GM12878 (cell line): Measurements from ENCODE around the gene PROZ. TPM values are rescaled to one million over a fixed set of nuclear protein-coding genes. Genes with fewer than 3 reads are reported as not detected.

ENCODE experiments used
- ATAC-seq: fragments of 200-7000 bp; cut with Tn5 transposase; 3 replicates; pipeline ENCODE4 v1.9.1; 2020; ENCODE audit warnings: mild to moderate bottlenecking, moderate library complexity
- BruUV-seq: library from RNA; stranded (reverse); fragments of 400-500 nt; replicated peaks from 2 replicates; lab custom pipeline; 2021; lab: Mats Ljungman, UMichigan
- CTCF ChIA-PET: fragments of 300-600 bp; sonication (Branson Sonifier 250); formaldehyde crosslinking; extraction: SDS; loops from one replicate; lab custom pipeline; 2021; ENCODE audit warnings: inconsistent platforms; lab: Yijun Ruan, JAX
- POLR2A ChIA-PET: fragments of 350-600 bp; formaldehyde crosslinking; extraction: SDS; loops from one replicate; lab custom pipeline; 2021; ENCODE audit warnings: inconsistent platforms; lab: Charles Lee
- RAD21 ChIA-PET: fragments of 300-600 bp; sonication (Branson Sonifier 250); formaldehyde crosslinking; loops from one replicate; lab custom pipeline; 2023; ENCODE audit warnings: antibody characterized with exemption; ENCODE audit not compliant: unreplicated experiment; lab: Charles Lee
- SMC1A ChIA-PET: fragments of 300-600 bp; sonication (Branson Sonifier 250); formaldehyde crosslinking; loops from one replicate; lab custom pipeline; 2023; ENCODE audit not compliant: unreplicated experiment, uncharacterized antibody; lab: Charles Lee
- DNase-seq: peaks from one replicate; pipeline ENCODE4 v3.0.0-alpha.2; 2011; ENCODE audit warnings: low read depth, low spot score
- FAIRE-seq: peaks from 3 replicates; lab custom pipeline; 2011; peaks lifted over from hg19 to GRCh38; lab: Jason Lieb, UNC
- H2AFZ ChIP-seq: 2 replicates; pipeline ENCODE4 v1.6.0; 2011; ENCODE audit warnings: low read depth, low read length, control low read depth; ENCODE audit not compliant: control insufficient read depth
- H3K27ac ChIP-seq: 2 replicates; pipeline ENCODE4 v1.5.1; 2011; ENCODE audit warnings: control low read depth; ENCODE audit not compliant: control insufficient read depth, insufficient read depth
- H3K27me3 ChIP-seq, 2 experiments: replicated peaks in 1 of 2; 2 replicates each; pipeline versions ENCODE4 v1.6.0 to v1.6.1; 2011; ENCODE audit warnings: low read length in 1 of 2; ENCODE audit not compliant: control insufficient read depth in 2 of 2, insufficient read depth in 2 of 2
- H3K36me3 ChIP-seq, 2 experiments: 2 replicates each; pipeline ENCODE4 v1.5.1; 2011; ENCODE audit warnings: low read length in 1 of 2; ENCODE audit not compliant: control insufficient read depth in 2 of 2, insufficient read depth in 2 of 2
- H3K4me1 ChIP-seq: 2 replicates; pipeline ENCODE4 v1.6.1; 2011; ENCODE audit warnings: mild to moderate bottlenecking, low read length, moderate library complexity, mixed read lengths; ENCODE audit not compliant: control insufficient read depth, insufficient read depth
- H3K4me2 ChIP-seq: 2 replicates; pipeline ENCODE4 v1.6.0; 2011; ENCODE audit warnings: control low read depth; ENCODE audit not compliant: control insufficient read depth, insufficient read depth
- H3K4me3 ChIP-seq: fragments of 200-600 bp; sonication (generic); 2 replicates; pipeline ENCODE4 v1.5.1; 2016
- H3K79me2 ChIP-seq: 2 replicates; pipeline ENCODE4 v1.6.0; 2011; ENCODE audit warnings: low read length; ENCODE audit not compliant: control insufficient read depth, insufficient read depth
- H3K9ac ChIP-seq: 2 replicates; pipeline ENCODE4 v1.8.0; 2011; ENCODE audit warnings: low read length, control low read depth, mixed read lengths; ENCODE audit not compliant: control insufficient read depth, insufficient read depth
- H3K9me3 ChIP-seq: replicated peaks from 3 replicates; pipeline ENCODE4 v1.5.1; 2011; ENCODE audit warnings: mild to moderate bottlenecking, low read length; ENCODE audit not compliant: control insufficient read depth, insufficient read depth
- H4K20me1 ChIP-seq: 2 replicates; pipeline ENCODE4 v1.6.0; 2011; ENCODE audit not compliant: control insufficient read depth, insufficient read depth
- CHD1 ChIP-seq: IDR thresholded peaks from 2 replicates; pipeline ENCODE4 v1.6.1; 2012; ENCODE audit warnings: low read depth, low read length, improper control_type of control experiment
- GATAD2B ChIP-seq: fragments of 450-650 bp; conservative IDR thresholded peaks from 2 replicates; pipeline ENCODE4 v1.6.1; 2017; ENCODE audit warnings: low read depth, mild to moderate bottlenecking, moderate library complexity
- HDAC6 ChIP-seq: fragments of 200-600 bp; sonication (generic); IDR thresholded peaks from one replicate; pipeline ENCODE4 v1.8.0; 2017; ENCODE audit warnings: antibody characterized with exemption; ENCODE audit not compliant: unreplicated experiment
- JUND ChIP-seq: IDR thresholded peaks from 2 replicates; pipeline ENCODE4 v1.6.1; 2012; ENCODE audit warnings: low read depth, mild to moderate bottlenecking, low read length, improper control_type of control experiment, moderate library complexity
- NRF1 ChIP-seq: conservative IDR thresholded peaks from 2 replicates; pipeline ENCODE4 v1.6.1; 2011; ENCODE audit warnings: mild to moderate bottlenecking, low read depth, low read length, improper control_type of control experiment
- RFX5 ChIP-seq: IDR thresholded peaks from 2 replicates; pipeline ENCODE4 v1.6.1; 2011; ENCODE audit warnings: low read depth, low read length, improper control_type of control experiment
- ZBED1 ChIP-seq: IDR thresholded peaks from 2 replicates; pipeline ENCODE4 v1.6.1; 2016; ENCODE audit warnings: borderline replicate concordance
- ZBTB40 ChIP-seq: fragments of 450-650 bp; IDR thresholded peaks from 2 replicates; pipeline ENCODE4 v1.6.1; 2016; ENCODE audit warnings: mild to moderate bottlenecking, moderate library complexity, borderline replicate concordance
- WGBS: methylation state at CpG from one replicate; pipeline ENCODE4 v1.1.6; 2016; ENCODE audit warnings: low lambda C conversion rate; ENCODE audit not compliant: insufficient replicate concordance, insufficient coverage; ENCODE audit errors: missing lambda C conversion rate; 5-methylcytosine and 5-hydroxymethylcytosine counted together
- in situ Hi-C: fragments of 300-500 bp; cut with MboI; formaldehyde crosslinking; loops from 9 replicates; pipeline ENCODE4 v1.14.3; 2018; ENCODE audit warnings: mixed read lengths
- intact Hi-C: fragments of 100-400 bp; cut with micrococcal nuclease; formaldehyde crosslinking; loops from one replicate; pipeline ENCODE4 v1.14.2; 2022; ENCODE audit not compliant: unreplicated experiment
- polyA plus RNA-seq, 11 experiments: library from polyadenylated mRNA; depleted of rRNA in 4 of 11; unstranded in 6 of 11; stranded (reverse) in 5 of 11; fragments of >200 nt; fragmentation: Nextera tagmentation in 4 of 11; fragmentation: Illumina TruSeq in 1 of 11; extraction: Ambion mirVana in 4 of 11; extraction: Trizol in 1 of 11; gene quantifications; 1 replicate in 1 of 11; 2 replicates in 10 of 11; pipeline versions ENCODE4 v1.2.1 to v1.2.3, GENCODE V29; 2011 to 2016; ENCODE audit warnings: inconsistent platforms in 2 of 11, missing spikeins in 2 of 11, low read depth in 1 of 11
- total RNA-seq, 4 experiments: library from RNA; depleted of rRNA in 3 of 4; stranded (reverse); fragments of >200 nt in 3 of 4; fragmentation: Illumina TruSeq in 1 of 4; extraction: Trizol in 1 of 4; gene quantifications; 2 replicates each; pipeline versions ENCODE4 v1.2.1 to v1.2.3, GENCODE V29; 2013 to 2021
- TF ChIP-seq, protein P1 (sequence below): IDR thresholded peaks from 2 replicates; pipeline ENCODE4 v1.6.1; 2012; ENCODE audit warnings: low read depth, low read length, improper control_type of control experiment
- TF ChIP-seq, protein P2 (sequence below): fragments of 450-650 bp; IDR thresholded peaks from 2 replicates; pipeline ENCODE4 v1.6.1; 2018; ENCODE audit warnings: mild to moderate bottlenecking, low read depth, moderate library complexity; ENCODE audit not compliant: partially characterized antibody

Gene PROZ
- total and polyA plus RNA-seq, 10 of the 15 experiments (the other 5 are each of a cell fraction or from before 2014, with no cell fraction given), result 0.07 to 0.24 (median 0.21) TPM; not detected in 7

DNA sequence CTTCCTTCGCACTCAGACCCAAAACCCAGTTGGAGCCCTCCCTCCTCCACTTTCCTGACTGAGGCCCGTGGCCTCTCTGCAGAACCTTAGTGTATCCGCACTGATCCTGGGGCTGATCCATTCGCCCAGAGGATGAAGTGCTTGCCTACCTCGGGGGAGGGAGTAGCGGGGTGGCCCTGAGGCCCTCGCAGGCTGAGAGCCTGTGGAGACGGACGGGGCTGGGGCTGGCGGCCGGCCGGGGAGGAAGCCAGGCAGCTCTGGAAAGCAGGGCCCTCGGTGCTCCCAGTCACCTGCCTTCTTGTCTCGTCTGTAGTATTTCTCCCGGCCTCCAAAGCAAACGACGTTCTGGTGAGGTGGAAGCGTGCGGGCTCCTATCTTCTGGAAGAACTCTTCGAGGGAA is 1.3 kb downstream of the PROZ start:
- ChIA-PET SMC1A (no interaction called here), RAD21 (no interaction called here), CTCF (no interaction called here), POLR2A (no interaction called here)
- WGBS, result 56% methylated on average over 16 of the region's 20 CpGs
- no peaks in the 10 kb centered on the region for H3K4me1 ChIP-seq
- FAIRE-seq, result no peak
- no peak overlapping the region for H2AFZ ChIP-seq
- H3K27ac ChIP-seq, result no peak overlapping the region
- intact Hi-C loops (no loop called here), in situ Hi-C loops (no loop called here)
- no peaks in the 10 kb centered on the region for H3K79me2 ChIP-seq
- DNase-seq, result no peak
- BruUV-seq, result no TSS peak
- no peak overlapping the region for H3K4me3 ChIP-seq
- H3K27me3 ChIP-seq, result no peaks in the 10 kb centered on the region
- H3K4me2 ChIP-seq, result no peak overlapping the region
- peaks cover 6% of the 10 kb centered on the region; the same call in 1 of the 3 replicates for H3K9me3 ChIP-seq
- ATAC-seq, result no peak
- no peaks in the 10 kb centered on the region for H4K20me1 ChIP-seq
- no peaks in the 10 kb centered on the region for H3K36me3 ChIP-seq
- TF ChIP-seq, protein P1, sequence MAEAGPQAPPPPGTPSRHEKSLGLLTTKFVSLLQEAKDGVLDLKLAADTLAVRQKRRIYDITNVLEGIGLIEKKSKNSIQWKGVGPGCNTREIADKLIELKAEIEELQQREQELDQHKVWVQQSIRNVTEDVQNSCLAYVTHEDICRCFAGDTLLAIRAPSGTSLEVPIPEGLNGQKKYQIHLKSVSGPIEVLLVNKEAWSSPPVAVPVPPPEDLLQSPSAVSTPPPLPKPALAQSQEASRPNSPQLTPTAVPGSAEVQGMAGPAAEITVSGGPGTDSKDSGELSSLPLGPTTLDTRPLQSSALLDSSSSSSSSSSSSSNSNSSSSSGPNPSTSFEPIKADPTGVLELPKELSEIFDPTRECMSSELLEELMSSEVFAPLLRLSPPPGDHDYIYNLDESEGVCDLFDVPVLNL, result no peak
- TF ChIP-seq ZBTB40 (no peak), CHD1 (no peak), NRF1 (no peak), HDAC6 (no peak), JUND (no peak), ZBED1 (no peak), RFX5 (no peak), GATAD2B (no peak)
- TF ChIP-seq, protein P2, sequence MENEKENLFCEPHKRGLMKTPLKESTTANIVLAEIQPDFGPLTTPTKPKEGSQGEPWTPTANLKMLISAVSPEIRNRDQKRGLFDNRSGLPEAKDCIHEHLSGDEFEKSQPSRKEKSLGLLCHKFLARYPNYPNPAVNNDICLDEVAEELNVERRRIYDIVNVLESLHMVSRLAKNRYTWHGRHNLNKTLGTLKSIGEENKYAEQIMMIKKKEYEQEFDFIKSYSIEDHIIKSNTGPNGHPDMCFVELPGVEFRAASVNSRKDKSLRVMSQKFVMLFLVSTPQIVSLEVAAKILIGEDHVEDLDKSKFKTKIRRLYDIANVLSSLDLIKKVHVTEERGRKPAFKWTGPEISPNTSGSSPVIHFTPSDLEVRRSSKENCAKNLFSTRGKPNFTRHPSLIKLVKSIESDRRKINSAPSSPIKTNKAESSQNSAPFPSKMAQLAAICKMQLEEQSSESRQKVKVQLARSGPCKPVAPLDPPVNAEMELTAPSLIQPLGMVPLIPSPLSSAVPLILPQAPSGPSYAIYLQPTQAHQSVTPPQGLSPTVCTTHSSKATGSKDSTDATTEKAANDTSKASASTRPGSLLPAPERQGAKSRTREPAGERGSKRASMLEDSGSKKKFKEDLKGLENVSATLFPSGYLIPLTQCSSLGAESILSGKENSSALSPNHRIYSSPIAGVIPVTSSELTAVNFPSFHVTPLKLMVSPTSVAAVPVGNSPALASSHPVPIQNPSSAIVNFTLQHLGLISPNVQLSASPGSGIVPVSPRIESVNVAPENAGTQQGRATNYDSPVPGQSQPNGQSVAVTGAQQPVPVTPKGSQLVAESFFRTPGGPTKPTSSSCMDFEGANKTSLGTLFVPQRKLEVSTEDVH, result no peak
- TF ChIP-seq, all 136 proteins: peak for 0
- H3K9ac ChIP-seq, result no peak overlapping the region
